ENCODE results near the gene RCOR3.
A peak's percentile ranks its signal among the peaks of the same experiment; 100 is the strongest.
"Not testable (repeated sequence)": the region's sequence is repeated elsewhere in the genome, so short reads cannot be mapped to it uniquely, and the experiment has no call there.

RCOR3 gene

DNA sequence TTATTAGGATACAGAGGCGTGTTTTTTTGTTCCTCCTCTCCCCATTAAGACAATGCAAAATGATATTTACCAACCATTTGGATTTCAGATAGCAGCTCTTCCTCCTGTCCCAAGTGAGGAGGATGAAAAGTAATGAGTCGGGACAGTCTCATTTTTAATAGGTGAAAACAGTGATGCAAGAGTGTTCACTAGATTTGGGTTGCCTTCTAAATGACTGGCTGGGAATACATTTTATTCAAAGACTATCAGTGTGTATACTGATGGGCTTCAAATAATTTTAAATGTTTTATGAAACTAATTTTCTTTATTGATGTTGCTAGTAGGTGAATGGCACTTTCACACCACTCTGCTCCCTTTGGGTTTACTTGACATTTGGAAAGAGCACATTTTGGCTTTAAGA, 2.1 kb downstream of the RCOR3 start:
- H2AFZ ChIP-seq (ENCODE audit: low read depth, low read length) = no peak overlapping the region
- peak overlapping the region; percentile 76 for H3K9ac ChIP-seq (ENCODE audit: low read length)
- peak overlapping the region; percentile 42; the same call in 1 of the 2 replicates for H3K27ac ChIP-seq (ENCODE audit: low read length)
- H3K27me3 ChIP-seq (ENCODE audit: low read depth, low read length) = no peaks in the 10 kb centered on the region
- peaks cover 14% of the 10 kb centered on the region for H3K4me1 ChIP-seq (ENCODE audit: low read length)
- H4K20me1 ChIP-seq (ENCODE audit: insufficient read depth, low read length) = no peaks in the 10 kb centered on the region
- peak overlapping the region; percentile 93 for H3K4me3 ChIP-seq (ENCODE audit: low read length)
- peak overlapping the region; percentile 70 for H3K4me2 ChIP-seq (ENCODE audit: low read length)
- H3K9me3 ChIP-seq (ENCODE audit: insufficient read depth, low read length) = no peaks in the 10 kb centered on the region
- H3K36me3 ChIP-seq (replicated peaks; ENCODE audit: low read depth, low read length) = peaks cover 9% of the 10 kb centered on the region
- TF ChIP-seq, protein P1, sequence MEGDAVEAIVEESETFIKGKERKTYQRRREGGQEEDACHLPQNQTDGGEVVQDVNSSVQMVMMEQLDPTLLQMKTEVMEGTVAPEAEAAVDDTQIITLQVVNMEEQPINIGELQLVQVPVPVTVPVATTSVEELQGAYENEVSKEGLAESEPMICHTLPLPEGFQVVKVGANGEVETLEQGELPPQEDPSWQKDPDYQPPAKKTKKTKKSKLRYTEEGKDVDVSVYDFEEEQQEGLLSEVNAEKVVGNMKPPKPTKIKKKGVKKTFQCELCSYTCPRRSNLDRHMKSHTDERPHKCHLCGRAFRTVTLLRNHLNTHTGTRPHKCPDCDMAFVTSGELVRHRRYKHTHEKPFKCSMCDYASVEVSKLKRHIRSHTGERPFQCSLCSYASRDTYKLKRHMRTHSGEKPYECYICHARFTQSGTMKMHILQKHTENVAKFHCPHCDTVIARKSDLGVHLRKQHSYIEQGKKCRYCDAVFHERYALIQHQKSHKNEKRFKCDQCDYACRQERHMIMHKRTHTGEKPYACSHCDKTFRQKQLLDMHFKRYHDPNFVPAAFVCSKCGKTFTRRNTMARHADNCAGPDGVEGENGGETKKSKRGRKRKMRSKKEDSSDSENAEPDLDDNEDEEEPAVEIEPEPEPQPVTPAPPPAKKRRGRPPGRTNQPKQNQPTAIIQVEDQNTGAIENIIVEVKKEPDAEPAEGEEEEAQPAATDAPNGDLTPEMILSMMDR (IDR thresholded peaks at IDR 0.05; ENCODE audit: low read depth, low read length) = no peak
- no peak for TF ChIP-seq EZH2phosphoT487 (IDR thresholded peaks at IDR 0.05; ENCODE audit: low read depth)
- H3K79me2 ChIP-seq (ENCODE audit: low read length) = peaks cover 27% of the 10 kb centered on the region

- not testable (repeated sequence) for H3K9me3 ChIP-seq (ENCODE audit: insufficient read depth, low read length); H2AFZ ChIP-seq (ENCODE audit: low read depth, low read length); H3K27ac ChIP-seq (ENCODE audit: low read length); H3K27me3 ChIP-seq (ENCODE audit: low read depth, low read length); H3K4me1 ChIP-seq (ENCODE audit: low read length); H4K20me1 ChIP-seq (ENCODE audit: insufficient read depth, low read length); H3K9ac ChIP-seq (ENCODE audit: low read length); H3K4me2 ChIP-seq (ENCODE audit: low read length); H3K4me3 ChIP-seq (ENCODE audit: low read length)
- Histone ChIP-seq H3K36me3 (replicated peaks; ENCODE audit: low read depth, low read length) (peaks cover 19% of the 10 kb centered on the region), H3K79me2 (ENCODE audit: low read length) (peaks cover 23% of the 10 kb centered on the region)
Measured at GRCh38 chr1:211263022-211263421, 3.9 kb downstream of the RCOR3 start.

GRCh38 chr1:211267204-211267857, 8.2 kb downstream of the RCOR3 start:
- H3K4me3 ChIP-seq (ENCODE audit: low read length) = no peak overlapping the region
- no peaks in the 10 kb centered on the region for H3K9me3 ChIP-seq (ENCODE audit: insufficient read depth, low read length)
- 0 out of 2 replicates have a peak, but pooled peaks cover 2% of the 10 kb centered on the region for H3K79me2 ChIP-seq (ENCODE audit: low read length)
- no peaks in the 10 kb centered on the region for H3K27me3 ChIP-seq (ENCODE audit: low read depth, low read length)
- TF ChIP-seq EZH2phosphoT487 (IDR thresholded peaks at IDR 0.05; ENCODE audit: low read depth) = no peak
- TF ChIP-seq, protein P1 (IDR thresholded peaks at IDR 0.05; ENCODE audit: low read depth, low read length) = no peak
- H3K27ac ChIP-seq (ENCODE audit: low read length) = no peak overlapping the region
- no peaks in the 10 kb centered on the region for H3K4me1 ChIP-seq (ENCODE audit: low read length)
- H3K4me2 ChIP-seq (ENCODE audit: low read length) = no peak overlapping the region
- peaks cover 29% of the 10 kb centered on the region for H3K36me3 ChIP-seq (replicated peaks; ENCODE audit: low read depth, low read length)
- H2AFZ ChIP-seq (ENCODE audit: low read depth, low read length) = no peak overlapping the region
- H3K9ac ChIP-seq (ENCODE audit: low read length) = no peak overlapping the region
- H4K20me1 ChIP-seq (ENCODE audit: insufficient read depth, low read length) = no peaks in the 10 kb centered on the region

- H3K4me3 ChIP-seq (ENCODE audit: low read length) = no peak overlapping the region
- no peak overlapping the region for H3K27ac ChIP-seq (ENCODE audit: low read length)
- TF ChIP-seq EZH2phosphoT487 (IDR thresholded peaks at IDR 0.05; ENCODE audit: low read depth) = no peak
- TF ChIP-seq, protein P1 (IDR thresholded peaks at IDR 0.05; ENCODE audit: low read depth, low read length) = no peak
- H3K36me3 ChIP-seq (replicated peaks; ENCODE audit: low read depth, low read length) = peaks cover 44% of the 10 kb centered on the region
- no peak overlapping the region for H3K9ac ChIP-seq (ENCODE audit: low read length)
- no peaks in the 10 kb centered on the region for H3K27me3 ChIP-seq (ENCODE audit: low read depth, low read length)
- H3K9me3 ChIP-seq (ENCODE audit: insufficient read depth, low read length) = no peaks in the 10 kb centered on the region
- H2AFZ ChIP-seq (ENCODE audit: low read depth, low read length) = no peak overlapping the region
- no peak overlapping the region for H3K4me2 ChIP-seq (ENCODE audit: low read length)
- H3K79me2 ChIP-seq (ENCODE audit: low read length) = peaks cover 4% of the 10 kb centered on the region; the same call in 1 of the 2 replicates
- H4K20me1 ChIP-seq (ENCODE audit: insufficient read depth, low read length) = no peaks in the 10 kb centered on the region
- H3K4me1 ChIP-seq (ENCODE audit: low read length) = no peaks in the 10 kb centered on the region
Measured at GRCh38 chr1:211279340-211279739, 20.2 kb downstream of the RCOR3 start.

Data from OCI-LY3 (cell line).